ENCODE data around the gene PITPNM3.

The PITPNM3 gene

DNA sequence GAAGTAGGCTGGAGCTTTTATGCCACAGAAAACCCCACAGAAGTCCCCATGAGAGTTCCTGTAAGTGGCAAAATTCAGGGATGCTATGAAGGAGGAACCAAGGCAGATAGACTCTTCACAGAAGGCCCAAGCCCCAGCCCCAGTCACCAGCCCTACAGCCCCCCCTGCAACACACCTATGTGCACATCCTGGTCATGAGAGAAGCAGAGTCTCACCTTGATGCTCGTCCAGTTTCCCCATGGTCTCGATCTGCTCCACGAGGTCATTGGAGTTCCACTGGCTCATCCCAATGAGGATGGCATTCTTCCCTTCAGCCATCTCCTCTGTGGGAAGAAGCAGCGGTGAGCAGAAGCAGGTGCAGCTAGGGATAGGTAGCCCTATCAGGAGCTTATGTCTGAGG is 31.2 kb downstream of the PITPNM3 start:
- DNase-seq, result no peak

DNA sequence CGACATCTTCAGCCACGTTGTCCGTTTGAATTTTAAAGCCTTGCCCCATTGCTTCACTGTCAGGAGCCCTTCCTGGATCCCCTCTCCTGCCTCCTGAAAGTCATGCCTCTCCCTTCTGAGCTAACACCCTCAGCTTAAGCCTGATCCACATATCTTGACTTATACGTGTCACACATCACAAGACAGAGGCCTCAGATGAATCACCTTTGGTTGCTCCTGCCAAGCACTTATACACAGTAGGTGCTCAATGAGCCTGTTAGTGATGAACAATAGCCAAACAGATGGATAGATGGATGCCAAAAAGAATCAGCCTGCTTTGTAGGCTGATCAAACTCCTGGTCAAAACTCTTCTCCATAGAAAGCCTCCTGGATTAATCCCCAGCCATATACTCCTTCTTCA is 31.8 kb downstream of the PITPNM3 start:
- no peak for DNase-seq

DNA sequence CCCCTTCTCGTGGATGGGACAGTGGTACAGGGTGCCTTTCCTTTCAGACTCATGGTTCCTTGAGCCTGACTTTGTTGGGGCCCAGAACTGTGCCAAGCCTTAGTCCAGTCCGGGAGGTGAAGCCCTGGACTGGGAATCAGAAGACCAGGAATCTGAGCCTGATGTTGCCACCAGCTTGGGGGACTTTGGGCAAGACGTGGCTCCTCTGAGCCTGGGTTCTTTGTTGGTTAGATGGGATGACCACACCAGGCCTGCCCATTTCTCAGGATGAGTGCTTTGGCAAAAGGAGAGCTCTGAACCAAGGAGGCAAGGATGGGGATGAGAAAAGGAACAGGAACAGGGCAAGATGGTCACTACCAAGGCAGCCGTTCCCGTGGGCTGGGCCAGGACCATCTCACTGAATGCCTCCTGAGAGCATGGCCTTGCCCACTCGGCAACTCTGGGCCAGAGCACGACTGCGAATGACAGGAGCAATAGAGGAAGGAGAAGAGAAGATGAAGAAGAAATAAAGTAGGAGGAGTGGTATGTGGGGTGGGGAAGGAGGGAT is 32.5 kb downstream of the PITPNM3 start:
- DNase-seq, result no peak

DNA sequence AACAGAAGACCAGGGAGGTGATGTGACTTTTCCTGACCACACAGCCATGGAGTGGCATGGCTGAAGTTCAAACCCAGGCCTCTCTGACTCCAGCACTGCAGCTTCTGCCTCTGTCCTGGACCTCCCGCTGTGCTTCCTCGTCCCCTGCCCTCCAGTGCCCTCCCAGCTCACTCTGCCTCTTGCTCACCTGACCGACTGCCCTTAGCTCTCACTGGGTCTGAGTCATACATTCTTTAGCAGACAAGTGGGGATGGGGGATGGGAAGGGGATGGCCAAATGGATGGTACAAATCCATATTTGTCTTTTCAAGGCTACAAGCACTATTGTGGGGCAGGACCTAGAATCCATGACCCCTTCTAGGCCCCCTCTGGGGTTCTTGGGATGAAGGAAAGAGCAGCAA is 33.0 kb downstream of the PITPNM3 start:
- no peak for DNase-seq

DNA sequence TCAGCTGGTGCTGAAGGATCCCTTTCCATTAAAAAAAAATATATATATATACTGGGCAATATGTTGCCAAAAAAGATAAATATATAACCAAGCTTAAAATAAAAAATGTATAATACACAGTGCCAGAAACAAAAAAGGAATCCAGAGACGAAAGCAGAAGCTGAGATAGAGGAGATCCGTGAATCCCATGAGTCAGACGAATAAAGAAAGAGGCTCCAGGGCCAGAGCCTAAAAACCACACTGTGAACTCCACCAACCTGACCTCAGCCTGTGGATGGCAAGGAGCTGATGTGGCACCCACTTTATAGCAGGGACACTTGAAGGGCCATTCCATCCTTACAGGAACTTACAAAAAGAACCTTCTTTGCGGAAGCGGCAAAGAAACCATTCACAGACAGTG is 34.8 kb downstream of the PITPNM3 start:
- no peak for DNase-seq

DNA sequence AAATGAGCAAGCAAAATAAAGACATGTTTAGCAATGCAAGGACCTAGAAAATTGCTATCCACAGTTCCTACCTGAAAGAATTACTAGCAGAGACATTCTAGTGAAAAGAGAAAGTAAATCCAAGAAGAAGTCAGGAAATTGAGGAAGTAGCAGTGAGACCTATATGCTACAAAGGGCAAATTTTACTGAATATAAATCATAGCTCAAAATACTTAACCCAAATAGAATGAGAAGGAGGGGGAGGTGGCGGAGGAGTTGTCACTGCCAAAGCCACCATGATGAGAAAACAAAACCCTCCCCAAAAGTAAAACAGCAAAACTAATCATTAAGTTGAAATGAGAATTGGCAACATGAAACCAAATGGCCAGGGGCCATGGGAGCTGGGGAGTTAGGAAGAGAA is 39.3 kb downstream of the PITPNM3 start:
- no peak for DNase-seq

DNA sequence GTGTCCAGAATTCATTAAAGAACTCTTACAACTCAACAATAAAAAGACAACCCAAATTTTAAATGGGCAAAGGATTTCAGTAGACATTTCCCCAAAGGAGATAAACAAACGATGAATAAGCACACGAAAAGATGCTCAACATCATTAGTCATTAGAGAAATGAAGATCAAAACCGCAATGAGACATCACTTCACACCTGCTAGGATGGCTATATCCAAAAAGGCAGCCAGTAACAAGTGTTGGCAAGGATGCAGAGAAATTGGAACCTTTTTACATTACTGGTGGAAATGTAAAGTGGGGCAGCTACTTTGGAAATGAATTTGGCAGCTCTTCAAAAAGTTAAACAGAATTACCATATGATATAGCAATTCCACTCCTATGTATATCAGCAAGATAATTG is 42.0 kb downstream of the PITPNM3 start:
- no peak for DNase-seq

DNA sequence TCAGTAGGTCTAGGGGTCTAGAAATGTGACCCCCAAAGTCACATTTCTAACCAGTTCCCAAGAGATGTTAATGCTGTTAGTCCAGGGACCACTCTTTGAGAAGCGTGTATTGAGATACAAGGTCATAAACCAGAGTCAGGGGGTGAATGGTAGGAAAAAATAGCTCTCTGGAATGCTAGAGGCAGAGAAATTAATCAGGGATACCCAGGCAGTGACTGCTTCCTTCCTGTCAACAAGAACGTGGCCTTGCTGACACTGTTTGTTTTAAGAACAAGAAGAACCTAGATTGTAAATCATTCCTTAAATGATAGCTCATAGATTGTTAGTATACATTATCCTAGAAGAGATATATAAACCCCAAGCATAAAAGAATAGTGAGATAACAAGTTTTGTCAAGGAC is 43.8 kb downstream of the PITPNM3 start:
- no peak for DNase-seq

DNA sequence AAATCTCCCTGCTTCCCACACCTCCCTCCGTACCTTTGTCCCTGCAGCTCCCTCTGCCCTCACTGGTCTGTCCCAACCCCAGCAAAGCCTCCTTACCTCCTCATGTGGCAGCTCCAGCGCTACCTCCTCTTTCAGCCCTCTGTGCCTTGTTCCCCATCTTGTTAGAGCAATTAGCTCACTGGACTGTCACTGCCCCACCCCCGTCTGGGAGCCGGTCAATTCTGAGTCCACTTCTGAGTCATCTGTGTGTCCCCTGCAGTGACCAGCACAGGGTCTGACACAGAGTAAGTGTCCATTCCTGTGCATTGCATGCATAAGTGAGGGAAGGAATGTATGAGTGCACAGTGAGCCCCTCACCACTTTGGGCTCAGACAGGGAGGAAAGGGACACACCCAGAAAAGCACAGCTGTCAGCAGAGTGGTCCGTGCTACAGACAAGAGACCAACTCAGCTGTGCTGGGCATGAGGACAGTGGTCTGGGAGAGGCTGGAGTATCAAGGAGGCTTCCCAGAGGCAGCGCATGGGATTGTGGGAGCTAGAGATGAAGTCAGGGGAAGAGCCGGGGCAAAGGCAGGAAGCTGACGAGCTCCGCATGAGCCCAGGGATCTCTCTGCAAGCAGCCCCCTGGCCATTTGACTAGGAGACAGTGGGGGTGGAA is 45.9 kb downstream of the PITPNM3 start:
- no peak for DNase-seq

DNA sequence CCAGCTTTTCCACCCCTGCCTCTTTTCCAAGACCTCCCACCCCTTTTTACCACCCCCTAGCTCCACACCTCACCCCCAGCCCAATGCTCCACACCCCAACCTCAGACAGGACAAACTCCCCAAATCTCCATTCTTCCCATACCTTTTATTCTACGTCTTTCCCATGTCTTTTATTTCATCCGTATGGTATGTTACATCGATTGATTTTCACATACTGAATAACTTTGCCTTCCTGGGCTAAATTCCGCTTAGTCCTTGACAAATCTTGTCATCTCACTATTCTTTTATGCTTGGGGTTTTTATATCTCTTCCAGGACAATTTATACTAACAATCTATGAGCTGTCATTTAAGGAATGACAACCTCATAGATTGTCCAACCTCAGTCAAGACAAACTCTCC is 46.4 kb downstream of the PITPNM3 start:
- DNase-seq, result no peak

DNA sequence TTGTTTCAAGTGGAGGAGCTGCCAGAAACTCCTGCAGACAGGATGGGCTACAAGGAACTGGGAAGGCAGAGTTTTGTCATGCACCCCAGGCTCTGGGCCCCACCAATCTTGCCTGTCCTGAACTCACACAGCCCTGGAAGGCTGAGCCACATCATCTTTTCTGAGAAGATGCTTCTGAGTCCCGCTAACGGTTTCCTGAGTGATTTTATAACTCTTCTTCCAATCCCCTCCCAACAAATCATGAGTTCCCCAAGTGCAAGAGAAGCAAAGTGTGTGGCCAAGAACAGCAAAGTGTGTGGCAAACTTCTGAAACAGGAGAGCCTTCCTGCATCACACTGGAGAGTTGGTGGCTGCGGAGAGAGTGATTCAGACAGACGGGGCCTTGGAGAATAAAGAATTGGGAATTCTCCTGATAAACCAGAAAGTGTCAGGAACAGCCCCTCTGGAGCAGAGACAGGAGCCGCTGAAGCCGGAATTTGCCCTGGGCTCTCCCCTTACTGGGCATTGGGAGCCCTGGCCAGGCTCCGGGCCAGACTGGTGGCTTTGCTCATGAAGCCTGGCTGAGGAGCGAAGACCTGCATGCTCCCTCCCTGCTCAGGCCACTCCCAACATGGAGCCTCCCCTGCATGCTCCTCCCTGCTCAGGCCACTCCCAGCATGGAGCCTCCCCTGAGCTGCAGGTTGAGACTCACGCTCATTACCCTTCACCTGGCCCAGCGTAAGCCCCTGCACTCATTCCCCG is 47.2 kb downstream of the PITPNM3 start:
- no peak for DNase-seq

DNA sequence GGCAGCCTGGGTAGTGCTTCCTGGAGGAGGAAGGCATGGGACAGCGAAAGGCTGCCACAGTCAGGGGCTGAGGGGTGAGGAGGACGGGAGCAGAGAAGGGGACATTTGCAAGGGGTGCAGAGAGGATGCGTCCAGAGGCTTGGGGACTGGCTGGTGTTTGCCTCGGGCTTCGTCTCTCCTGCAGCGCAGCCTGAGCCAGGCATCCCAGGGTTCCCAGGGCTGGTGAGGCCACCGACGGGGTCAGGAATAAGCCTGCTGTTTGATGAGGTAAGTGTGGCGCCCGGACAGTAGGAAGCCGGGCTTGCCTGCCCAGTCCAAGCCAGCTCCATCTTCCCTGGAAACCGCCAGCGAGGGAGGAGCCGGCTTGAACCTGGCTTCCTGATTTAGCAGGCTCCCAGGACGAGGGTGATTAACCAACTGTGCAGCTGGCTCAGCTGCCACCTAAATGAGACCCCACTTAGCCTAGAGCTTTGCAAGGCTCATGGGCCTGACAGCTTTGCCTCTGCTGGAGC is 47.8 kb downstream of the PITPNM3 start:
- DNase-seq, result no peak

DNA sequence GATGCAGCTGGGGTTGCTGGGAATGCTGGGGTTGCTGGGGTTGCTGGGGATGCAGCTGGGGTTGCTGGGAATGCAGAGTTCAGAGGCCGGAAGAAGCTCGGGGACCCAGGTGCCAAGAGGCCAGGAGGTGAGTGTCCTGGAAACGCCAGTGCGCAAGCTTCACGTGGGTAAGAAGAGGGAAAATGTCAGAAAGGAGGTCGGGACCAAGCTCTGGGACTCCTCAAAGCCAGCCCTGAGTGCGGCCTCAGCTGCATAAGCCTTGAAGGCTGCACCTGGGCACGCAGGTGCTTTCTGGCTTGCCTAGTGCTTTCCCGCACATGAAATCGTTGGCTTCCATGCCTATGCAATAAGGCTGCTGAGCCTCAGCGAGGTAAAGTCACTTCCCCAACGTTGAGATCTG is 48.3 kb downstream of the PITPNM3 start:
- no peak for DNase-seq

DNA sequence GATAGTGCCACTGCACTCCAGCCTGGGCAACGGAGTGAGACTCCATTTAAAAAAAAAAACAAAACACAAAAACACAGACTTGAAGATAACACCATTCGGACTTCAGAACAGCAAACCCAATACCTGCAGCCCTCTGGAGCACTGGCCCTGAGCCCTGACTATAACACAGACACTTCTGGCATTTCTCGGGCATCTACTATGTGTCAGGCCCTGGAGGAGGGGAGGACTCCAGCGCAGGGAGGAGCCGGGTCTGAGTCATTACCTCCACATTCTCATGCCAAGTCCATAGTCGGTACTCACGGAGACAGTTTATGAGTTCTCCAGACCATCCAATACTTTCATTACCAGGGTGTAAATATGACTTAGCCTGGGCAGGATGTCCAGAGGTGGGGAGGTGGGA is 48.8 kb downstream of the PITPNM3 start:
- DNase-seq, result no peak

DNA sequence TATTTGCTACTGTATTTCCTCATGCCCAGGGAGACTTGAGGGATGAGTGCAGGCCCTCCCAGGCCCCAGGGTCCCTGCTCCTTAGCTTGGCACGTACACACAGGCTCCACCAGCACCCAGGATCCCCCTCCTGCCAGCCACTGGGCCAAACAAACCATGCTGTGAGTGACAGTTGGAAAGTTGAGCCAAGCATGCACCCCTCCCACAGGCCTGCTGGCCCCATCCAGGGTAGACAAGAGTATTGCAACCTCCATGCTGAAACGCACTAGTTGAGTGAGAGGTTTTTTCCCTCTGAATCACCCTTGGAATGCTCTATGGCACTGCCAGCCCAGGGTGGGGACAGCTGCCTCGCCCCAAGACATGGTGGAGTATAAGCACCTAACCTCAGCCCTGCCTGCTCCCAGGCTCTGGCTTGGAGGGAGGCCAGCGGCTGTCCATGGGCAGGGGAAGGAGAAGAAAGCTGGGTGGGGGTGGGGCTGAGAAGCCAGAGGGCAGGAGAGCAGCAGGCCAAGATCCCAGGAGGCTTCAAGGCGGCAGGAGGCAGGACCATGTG is 49.6 kb downstream of the PITPNM3 start:
- no peak for DNase-seq

DNA sequence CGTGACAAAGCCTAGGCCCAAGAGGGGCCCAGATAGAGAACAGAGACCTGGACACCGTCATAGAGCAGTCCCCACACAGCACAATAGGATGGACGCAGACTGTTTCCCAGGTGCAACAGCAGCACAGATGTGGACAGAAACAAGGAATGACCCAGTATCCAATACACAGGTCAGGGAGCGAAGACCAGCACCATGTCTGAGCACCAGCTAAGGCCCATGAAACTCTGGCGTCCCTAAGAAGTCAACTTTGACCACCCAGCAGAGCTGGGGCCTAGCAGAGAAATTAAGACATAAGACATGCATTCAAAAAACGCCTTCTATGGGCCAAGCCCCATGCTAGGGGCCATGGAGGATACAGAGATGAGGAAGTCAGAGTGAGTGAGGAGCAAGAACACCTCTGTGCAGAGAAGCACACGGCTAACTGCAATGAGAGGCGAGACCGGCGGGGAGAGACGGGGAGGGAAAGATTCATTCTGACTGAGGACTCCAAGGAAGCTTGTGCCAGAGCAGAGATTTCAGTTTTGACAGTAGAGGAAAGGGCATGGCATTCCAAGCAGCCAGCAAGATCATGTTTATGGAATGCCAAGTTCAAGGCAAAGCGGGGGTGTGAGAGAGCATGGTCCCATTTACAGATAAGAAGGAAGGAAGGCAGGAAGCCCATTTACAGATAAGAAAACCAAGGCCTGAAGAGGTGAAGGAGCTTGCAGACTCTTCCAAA is 50.8 kb downstream of the PITPNM3 start:
- no peak for DNase-seq

DNA sequence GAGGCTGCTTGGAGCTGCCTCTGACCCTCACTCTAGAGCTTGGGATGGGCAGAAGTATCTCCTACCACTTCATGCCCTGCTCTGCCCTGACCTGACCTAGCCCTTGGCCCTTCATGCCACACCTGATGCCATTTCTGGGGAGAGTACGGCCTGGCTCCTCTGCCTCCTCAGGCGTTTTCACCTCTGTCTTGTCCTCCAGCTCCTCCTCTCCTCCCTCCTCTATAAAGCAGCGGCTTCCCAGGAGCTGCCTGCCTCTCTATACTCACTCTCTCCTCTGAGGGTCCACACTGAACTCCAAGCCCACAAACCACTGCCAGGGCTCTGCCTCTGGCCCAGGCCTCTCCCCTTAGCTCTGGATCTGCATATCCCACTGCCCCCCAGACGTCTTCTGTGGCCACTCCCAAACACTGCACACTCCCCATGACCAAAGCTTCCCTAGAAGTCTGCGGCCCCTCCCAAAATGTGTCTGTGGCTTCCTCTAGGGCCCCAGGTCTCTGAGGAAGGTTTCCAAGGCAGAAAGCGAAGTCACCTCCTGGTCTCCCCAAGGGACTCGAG is 52.6 kb downstream of the PITPNM3 start:
- DNase-seq, result no peak

DNA sequence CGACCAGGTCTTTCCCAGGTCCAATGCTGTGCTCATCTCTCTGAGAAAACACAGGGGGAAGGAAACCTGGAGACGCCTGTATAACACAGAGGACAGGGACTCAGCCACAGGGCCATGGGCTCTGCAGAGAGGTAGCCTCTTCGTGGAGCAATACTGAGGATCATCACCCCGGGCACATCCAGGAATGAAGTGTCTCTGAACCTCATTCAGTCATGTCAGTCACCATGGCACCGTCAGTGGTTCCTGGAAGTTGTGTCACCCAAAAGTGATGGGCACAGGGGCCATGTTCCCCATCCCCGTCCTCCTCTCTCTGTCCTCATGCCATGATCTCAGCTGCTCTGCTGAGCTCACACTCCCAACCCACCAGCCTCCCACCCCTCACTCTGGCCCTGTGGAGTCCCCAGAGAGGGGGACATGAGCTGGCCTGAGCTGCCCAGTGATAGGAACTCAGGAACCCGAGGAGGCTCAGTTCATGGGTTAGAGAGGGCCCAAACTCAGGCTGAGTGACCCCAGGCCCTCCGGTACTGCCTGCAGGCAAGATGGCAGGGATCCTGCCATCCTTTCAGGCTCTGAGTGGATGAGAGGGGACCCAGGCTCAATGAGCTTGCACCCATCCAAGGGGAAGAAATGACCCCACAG is 53.4 kb downstream of the PITPNM3 start:
- DNase-seq, result no peak

DNA sequence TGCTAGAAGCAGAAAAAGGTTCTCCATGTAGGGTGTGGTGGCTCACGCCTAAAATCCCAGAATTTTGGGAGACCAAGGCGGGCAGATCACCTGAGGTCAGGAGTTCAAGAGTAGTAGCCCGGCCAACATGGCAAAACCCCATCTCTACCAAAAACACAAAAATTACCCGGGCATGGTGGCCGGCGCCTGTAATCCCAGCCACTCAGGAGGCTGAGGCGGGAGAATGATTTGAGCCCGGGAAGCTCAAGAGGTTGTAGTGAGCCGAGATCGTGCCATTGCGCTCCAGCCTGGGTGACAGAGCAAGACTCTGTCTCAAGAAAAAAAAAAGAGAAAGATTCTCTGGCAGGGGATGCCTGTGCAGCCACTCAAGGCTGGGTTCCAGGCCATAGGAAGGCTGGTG is 54.2 kb downstream of the PITPNM3 start:
- DNase-seq, result no peak

DNA sequence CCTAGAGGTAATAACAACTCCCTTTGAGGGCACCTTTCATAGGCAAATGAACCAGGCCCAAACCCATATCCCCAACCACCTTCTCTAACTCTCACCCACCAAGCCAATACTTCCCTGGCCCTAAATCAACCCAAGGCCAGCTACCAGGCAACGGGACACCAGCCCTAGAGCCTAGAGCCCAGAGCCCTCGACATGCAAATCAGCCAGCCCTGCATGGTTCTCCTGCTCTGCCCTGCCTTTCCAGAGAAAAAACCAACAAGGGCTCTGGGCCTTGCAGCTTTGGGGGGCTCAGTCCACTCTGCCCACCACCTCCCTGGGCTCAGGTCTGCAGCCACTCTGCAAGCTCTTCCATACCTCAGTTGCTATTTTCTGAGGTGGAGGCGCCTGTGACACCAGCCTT is 55.0 kb downstream of the PITPNM3 start:
- no peak for DNase-seq

DNA sequence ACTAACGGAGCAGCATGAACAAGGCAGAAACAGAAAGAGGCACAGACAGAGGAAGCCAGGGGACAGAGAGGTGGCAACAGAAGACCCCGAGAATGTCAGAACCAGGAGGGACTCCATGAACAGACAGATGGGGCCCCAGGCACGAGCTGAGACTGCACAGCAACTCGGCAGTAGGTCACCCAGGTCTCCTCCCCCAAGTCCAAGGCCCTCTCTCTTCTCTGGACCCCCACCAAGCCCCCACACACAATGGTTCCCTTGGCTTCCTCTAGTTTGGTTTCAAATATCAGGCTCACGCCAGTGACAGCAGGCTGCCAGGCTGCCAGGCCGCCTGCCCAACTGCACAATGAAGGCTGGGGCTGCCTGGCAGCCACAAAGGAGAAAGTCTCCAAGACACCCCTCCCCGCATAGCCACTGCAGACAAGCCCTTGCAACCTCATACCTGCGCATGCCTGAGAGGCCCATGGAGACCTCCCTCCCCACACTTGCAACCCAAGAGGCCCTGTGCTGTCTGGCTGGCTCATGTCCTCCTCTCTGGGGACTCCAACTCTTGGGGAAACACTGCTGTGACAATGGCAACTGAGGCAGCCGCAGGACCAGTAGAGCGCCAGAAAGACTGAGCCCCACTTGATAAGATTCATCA is 57.3 kb downstream of the PITPNM3 start:
- no peak for DNase-seq

DNA sequence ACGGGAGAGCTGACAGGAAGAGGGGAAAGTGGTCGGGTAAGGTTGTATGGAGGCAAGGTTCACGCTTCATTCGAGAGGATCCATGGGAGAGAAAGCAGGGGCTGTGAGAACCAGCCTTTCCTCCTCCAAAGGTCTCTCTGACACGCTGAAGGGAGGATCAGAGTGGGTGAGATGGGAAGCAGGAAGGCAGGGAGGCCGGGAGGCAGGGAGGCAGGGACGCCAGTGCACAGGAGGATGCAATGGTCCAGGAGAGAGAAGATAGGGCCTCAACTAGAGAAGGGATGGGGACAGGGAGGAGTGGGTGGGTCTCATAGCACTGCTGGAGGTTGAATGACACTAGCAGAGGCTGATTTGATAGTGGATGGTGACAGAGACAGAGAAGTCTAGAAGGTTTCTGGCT is 58.0 kb downstream of the PITPNM3 start:
- no peak for DNase-seq

Data from NCI-H1092 treated with DMSO at 0.1 percent for 48 hours (cell line).